ENCODE data around the gene MAOA.

DNA sequence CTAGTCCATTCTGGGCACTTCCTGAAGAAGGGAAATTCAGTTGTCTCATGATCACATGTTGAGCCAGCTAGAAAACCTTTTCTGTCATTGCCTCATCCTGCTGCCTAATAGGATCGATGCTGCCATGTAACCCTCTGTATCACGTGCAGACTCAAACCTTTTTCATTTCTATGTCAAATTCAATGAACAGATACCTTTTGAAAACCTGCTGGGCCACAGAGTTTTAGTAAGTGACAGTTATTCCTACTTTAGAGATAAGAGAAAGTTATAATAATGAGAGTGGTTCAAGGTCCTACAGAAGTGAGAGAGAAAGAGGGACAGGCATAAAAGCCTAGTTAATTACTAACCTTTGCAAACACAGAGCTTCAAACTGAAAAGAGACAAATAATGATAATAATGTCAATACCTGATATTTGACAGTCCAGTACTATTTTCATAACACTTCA is 46.0 kb downstream of the MAOA start:
- no peak for TF ChIP-seq POLR2A (IDR thresholded peaks at IDR 0.05)
- TF ChIP-seq, protein P1, sequence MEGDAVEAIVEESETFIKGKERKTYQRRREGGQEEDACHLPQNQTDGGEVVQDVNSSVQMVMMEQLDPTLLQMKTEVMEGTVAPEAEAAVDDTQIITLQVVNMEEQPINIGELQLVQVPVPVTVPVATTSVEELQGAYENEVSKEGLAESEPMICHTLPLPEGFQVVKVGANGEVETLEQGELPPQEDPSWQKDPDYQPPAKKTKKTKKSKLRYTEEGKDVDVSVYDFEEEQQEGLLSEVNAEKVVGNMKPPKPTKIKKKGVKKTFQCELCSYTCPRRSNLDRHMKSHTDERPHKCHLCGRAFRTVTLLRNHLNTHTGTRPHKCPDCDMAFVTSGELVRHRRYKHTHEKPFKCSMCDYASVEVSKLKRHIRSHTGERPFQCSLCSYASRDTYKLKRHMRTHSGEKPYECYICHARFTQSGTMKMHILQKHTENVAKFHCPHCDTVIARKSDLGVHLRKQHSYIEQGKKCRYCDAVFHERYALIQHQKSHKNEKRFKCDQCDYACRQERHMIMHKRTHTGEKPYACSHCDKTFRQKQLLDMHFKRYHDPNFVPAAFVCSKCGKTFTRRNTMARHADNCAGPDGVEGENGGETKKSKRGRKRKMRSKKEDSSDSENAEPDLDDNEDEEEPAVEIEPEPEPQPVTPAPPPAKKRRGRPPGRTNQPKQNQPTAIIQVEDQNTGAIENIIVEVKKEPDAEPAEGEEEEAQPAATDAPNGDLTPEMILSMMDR (IDR thresholded peaks at IDR 0.05), result no peak

Data from lower leg skin (tissue), 3 donors.